GM18508 (cell line): Measurements from ENCODE around the gene ZFAND3.

ENCODE experiments used
- ATAC-seq: cut with Tn5 transposase; IDR thresholded peaks from one replicate; pipeline ENCODE4 v1.9.1; 2021; ENCODE audit warnings: moderate number of reproducible peaks; ENCODE audit not compliant: insufficient read depth, unreplicated experiment

Gene ZFAND3

DNA sequence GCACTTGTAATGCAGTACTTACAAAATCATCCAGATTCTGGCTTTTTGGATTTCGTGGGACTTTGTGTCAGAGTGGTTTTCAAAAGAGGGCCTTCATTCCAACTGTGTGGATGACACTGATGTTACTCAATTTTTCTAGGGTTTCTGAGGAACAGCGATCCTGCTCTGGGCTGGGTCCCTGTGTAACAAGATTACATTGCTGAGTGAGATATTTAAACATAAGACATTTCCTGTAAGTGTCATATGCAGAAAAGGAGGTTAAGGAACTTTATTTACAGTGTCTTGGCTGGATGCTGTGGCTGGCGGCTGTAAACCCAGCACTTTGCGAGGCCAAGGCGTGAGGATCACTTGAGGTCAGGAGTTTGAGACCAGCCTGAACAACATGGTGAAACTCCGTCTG lies 6.7 kb downstream of the ZFAND3 start:
- no peak for ATAC-seq

- ATAC-seq, result no peak
Observed at GRCh38 chr6:37826993-37827392, 7.5 kb downstream of the ZFAND3 start.

DNA sequence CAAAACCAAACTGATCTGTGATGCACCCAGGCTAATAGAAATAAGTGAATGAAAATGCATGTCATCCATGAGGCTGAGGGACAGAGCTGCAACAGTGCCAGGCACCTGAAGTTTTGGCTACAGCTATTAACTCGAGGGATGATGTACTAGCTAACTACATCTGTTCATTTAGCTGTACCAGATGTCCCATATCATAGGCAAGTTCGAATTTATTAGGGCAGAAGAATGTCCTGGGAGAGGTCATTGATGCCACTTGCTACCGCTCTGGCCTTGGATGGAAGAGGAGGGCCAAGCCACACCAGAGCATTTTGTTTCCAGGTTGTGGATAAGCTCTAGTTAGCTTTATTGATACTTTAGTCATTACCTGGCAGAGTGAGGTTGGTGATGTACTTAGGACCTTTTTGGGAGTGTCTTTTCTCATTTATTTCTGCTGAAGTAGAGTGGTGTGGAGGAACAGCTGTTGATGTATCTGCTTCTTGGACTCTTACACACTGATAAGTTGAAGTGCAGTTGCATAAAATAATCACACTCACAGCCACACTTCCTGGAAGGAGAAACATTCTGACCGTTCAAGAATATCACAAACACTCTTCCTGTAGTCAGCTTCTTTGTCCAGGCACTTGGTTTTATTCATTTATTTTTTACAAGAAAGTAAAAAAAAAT lies 8.2 kb downstream of the ZFAND3 start:
- no peak for ATAC-seq

GRCh38 chr6:37830225-37830624 lies 10.7 kb downstream of the ZFAND3 start:
- ATAC-seq, result no peak

DNA sequence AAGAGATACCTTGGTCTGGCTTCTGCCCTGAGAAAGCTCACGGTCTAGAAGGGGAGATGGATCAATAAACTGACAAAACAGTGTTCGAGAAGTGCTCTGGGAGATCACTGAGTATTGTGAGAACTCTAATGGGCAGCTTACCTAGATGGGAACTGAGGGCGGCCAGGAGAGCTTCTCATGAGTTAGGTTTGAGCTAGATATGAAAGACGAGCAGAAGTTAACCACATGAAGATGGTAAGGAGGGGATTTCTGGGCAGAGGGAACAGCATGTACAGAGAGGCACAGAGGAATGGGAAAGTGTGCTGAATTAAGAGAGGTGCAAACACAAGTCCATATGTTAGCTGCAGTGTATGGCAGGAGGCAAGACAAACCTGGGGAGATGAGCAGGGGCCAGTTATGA lies 11.9 kb downstream of the ZFAND3 start:
- no peak for ATAC-seq

DNA sequence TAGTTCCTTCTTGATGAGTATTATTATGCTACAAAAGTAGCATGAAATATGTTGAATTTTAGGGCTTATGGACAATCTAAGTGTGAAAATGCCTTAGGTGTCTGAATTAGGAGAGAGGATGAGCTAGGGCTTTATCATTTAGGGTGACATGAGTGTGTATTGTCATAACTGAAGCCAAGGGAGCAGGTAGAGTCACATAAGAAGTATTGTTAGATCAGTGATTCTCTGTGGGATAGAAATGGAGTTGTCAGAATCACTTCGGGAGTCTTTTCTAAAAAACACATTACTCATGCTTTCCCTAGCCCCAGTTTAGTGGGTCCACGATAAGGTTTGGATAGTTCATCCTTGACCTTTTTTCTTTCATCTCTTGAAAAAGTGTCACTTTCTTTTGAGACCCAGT lies 16.4 kb downstream of the ZFAND3 start:
- no peak for ATAC-seq

DNA sequence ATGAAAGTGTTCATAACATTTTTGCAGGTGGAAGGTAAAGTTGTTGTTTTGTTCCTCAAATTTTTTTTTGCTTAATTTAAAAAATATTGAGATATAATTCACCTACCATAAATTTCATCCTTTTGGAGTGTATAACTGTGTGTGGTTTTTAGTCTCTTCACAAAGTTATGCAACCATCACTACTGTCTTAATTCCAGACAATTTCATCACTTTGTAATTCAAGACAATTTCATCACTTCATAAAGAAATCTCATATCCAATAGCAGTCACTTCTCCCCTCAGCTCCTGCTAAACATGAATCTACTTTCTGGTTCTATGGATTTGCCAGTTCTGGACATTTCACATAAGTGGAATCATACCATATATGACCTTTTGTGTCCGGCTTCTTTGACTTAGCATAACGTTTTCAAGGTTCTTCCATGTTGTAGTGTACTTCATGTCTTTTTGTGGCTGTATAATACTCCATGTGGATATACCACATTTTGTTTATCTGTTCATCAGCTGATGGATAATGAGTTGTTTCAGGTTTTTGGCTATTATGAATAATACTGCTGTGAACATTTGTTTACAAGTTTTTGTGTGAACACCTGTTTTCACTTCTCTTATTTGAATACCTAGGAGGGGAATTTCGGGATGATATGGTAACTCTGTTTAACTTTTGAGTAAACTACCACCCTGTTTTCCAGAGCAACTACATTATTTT lies 18.8 kb downstream of the ZFAND3 start:
- no peak for ATAC-seq

- no peak for ATAC-seq
Observed at GRCh38 chr6:37840143-37840939, 20.8 kb downstream of the ZFAND3 start.

DNA sequence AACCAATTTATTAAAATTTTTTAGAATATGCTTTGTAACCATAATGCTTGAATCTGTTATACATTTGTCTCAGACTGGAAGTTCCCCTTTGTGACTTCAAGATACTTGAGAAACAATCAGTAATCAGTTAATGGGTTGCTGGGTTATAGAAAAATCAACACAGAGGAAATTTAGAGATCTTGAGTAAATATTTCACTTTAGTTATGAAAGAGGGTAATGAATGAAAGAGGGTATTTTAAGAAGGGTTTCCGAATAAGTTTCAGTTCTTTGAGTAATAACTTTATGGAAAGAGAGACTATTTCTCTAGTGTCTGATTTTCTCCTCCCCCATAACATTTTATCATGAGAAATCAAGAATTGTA lies 21.4 kb downstream of the ZFAND3 start:
- ATAC-seq, result no peak

DNA sequence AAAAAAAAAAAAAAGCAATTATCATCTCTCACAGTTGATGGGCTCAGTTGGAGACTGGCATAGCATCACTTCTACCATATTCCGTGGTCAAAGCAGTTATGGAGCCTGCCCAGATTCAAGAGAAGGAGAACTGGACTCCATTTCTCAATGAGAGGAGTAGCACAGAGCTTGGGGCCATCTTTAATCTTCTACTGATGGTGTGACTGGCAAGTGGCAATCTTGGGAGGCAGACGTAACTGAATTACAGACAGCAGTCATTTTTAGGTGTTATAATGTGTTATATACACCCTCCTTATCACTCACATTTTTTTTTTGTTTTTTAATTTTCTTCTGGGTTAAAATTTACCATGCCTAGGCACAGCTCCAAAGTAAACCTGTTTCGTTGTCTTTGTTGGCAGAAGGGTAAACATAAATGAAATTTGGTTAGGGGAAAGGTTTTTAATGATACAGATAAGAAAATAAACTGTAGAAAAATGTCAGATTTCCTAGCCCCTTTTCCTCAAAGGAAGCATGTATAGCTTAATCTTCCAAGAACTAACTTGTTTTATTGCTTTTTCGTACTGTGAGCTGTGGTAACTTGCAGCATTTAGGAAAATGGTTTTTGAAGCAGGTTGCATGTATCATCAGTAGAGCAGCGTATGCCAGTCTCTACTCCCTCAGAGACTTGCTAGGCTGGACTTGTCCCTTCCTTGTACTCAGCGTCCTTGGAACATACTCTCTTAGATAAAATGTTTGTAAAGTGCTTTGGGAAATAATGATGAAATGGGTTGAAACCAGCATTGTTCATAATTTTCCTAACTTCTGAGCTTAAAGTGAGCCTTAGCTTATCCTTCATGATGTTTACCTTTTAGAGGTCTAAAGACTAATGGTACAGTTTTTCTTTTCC lies 25.7 kb downstream of the ZFAND3 start:
- ATAC-seq, result no peak

DNA sequence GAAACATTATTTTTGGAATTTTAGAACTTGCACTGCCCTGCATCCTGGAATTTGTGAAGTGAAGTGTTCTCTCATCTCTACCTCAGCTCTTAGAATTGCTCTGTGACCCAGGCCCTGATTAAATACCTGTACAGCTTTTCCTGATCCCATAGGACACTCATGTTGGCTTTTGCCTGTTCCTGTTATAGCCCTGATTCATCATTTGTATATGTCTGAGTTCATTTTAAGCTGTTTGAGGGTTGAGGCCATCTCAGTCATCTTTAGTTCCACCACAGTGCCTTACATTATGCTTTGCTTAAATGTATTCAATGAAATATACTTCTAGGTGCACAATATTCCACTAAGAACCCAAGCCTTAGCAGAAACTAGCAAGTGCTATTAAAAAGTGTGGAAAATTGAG lies 26.4 kb downstream of the ZFAND3 start:
- ATAC-seq, result no peak

GRCh38 chr6:37847704-37848103 lies 28.2 kb downstream of the ZFAND3 start:
- no peak for ATAC-seq

GRCh38 chr6:37848371-37848770 lies 28.8 kb downstream of the ZFAND3 start:
- ATAC-seq, result no peak

DNA sequence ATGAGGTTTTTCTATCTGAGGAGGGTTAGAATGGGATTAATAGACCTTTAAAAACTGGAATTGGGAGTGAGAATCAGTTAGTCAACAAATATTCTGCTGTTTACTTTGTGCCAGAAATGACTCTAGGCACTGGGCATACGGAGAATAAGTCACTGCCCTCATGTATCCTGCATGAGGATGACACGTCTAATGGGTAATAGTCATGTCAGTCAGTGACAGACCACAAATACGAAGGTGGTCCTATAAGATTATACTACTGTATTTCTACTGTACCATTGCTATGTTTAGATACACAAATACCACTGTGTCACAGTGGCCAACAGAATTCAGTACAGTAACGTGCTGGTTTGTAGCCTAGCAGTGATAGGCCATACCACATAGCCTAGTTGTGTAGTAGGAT lies 30.7 kb downstream of the ZFAND3 start:
- ATAC-seq, result no peak

GRCh38 chr6:37850728-37851285 lies 31.3 kb downstream of the ZFAND3 start:
- no peak for ATAC-seq

GRCh38 chr6:37851997-37852524 lies 32.5 kb downstream of the ZFAND3 start:
- ATAC-seq, result no peak

DNA sequence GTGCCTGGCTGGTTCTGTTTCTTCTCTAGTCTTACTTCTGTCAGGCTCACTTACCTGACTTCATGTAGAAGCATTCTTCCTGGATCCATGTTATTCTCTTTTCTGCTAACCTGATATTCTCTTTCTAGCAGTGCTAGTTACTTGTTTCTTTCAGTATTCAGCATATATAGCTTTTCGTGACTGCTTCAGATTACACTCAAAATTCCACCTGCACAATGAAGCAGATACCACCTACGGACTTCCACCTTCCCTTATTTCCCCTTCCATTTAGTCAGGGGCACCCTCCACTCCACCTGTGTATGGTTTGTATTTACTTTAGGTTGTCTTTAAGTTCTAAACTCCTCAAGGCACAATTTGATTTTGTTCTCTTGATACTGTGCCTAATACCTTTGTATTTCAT lies 36.8 kb downstream of the ZFAND3 start:
- no peak for ATAC-seq

DNA sequence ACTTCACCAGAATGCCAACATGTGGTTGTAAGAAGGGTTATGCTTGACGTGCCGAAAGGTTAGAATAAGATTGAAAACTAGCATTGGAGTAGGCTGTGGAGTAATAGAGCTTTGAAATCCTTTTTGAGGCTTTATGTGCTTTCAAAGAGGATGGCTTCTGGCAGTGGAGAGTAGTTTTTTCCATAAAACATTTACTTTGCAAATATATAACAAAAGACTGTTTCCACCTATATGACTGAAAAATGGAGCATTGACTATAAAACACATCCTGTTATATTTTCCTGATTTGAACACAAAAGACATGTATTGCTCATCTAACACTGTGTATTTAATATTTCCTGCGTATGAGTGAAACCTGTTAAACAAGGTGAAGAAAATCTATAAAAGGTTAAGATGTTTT lies 38.8 kb downstream of the ZFAND3 start:
- no peak for ATAC-seq

DNA sequence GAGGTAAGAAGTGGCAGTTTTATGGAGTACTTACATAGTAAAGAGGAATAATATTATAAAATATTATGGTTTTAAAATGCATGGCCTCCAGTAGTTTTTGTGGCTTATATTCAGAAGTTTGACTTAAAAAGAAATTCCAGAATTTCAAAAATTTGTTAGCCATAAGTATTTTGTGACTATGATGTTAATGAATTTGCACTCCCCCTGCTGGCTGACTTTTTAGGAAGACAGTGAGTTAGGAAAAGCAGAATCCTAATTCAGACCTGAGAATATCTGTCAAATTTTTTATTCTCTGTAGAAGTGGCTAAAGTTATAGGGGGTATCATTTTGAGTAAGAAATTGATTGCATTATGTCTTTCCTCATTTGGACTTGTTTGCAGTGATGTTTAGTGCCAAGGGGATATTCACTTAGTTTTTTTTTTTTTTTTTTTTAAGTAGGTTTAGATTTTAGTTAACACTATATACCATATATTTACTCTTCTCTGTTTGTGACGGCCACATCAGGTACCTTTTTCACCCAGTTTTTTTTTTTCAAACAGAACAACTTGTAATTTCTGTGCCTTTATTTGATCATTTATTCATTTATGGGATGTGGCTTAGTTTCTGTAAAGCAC lies 40.8 kb downstream of the ZFAND3 start:
- ATAC-seq, result no peak

GRCh38 chr6:37861452-37861851 lies 41.9 kb downstream of the ZFAND3 start:
- no peak for ATAC-seq
